Keratinocyte (primary cell): ENCODE data around the gene GPNMB.

Source experiments
- EZH2 ChIP-seq: IDR thresholded peaks from one replicate; pipeline ENCODE4 v1.6.1; 2012; ENCODE audit warnings: inconsistent platforms, mild to moderate bottlenecking, low read length, moderate library complexity
- TF ChIP-seq, protein P1 (sequence below), 3 experiments: IDR thresholded peaks in 1 of 3; conservative IDR thresholded peaks in 1 of 3; optimal IDR thresholded peaks in 1 of 3; 2 replicates in 2 of 3; 3 replicates in 1 of 3; pipeline versions ENCODE3 to v1.5.1; 2011; ENCODE audit warnings: low read length in 3 of 3, mild to moderate bottlenecking in 3 of 3, moderate library complexity in 2 of 3, control low read depth in 1 of 3, inconsistent platforms in 1 of 3; ENCODE audit not compliant: insufficient read depth in 2 of 3; ENCODE audit errors: extremely low read depth in 1 of 3

DNA sequence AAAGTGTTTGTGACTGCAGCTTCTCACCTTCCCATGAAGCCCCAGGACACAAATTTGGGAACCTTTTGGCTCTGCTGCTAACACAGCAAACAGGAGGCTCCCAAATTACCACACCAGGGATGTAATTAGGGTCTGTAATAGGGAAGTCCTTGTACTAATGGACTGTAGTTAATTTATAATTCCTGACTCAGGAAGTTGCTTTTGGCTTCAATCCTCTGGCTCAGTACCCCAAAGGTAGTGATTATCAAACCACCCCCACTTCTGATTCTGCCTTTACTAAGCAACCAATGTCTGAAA, 48.8 kb downstream of the GPNMB start:
- TF ChIP-seq, protein P1, sequence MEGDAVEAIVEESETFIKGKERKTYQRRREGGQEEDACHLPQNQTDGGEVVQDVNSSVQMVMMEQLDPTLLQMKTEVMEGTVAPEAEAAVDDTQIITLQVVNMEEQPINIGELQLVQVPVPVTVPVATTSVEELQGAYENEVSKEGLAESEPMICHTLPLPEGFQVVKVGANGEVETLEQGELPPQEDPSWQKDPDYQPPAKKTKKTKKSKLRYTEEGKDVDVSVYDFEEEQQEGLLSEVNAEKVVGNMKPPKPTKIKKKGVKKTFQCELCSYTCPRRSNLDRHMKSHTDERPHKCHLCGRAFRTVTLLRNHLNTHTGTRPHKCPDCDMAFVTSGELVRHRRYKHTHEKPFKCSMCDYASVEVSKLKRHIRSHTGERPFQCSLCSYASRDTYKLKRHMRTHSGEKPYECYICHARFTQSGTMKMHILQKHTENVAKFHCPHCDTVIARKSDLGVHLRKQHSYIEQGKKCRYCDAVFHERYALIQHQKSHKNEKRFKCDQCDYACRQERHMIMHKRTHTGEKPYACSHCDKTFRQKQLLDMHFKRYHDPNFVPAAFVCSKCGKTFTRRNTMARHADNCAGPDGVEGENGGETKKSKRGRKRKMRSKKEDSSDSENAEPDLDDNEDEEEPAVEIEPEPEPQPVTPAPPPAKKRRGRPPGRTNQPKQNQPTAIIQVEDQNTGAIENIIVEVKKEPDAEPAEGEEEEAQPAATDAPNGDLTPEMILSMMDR (optimal IDR thresholded peaks at IDR 0.05 in 1 of 3, IDR thresholded peaks at IDR 0.05 in 1 of 3, conservative IDR thresholded peaks at IDR 0.05 in 1 of 3; ENCODE audit: extremely low read depth in 1 of 3, insufficient read depth in 2 of 3, low read length in 3 of 3) = no peak
- no peak for TF ChIP-seq EZH2
